ENCODE results near the gene COL24A1.
"Not testable (repeated sequence)": the region's sequence is repeated elsewhere in the genome, so short reads cannot be mapped to it uniquely, and the experiment has no call there.

COL24A1 gene

DNA sequence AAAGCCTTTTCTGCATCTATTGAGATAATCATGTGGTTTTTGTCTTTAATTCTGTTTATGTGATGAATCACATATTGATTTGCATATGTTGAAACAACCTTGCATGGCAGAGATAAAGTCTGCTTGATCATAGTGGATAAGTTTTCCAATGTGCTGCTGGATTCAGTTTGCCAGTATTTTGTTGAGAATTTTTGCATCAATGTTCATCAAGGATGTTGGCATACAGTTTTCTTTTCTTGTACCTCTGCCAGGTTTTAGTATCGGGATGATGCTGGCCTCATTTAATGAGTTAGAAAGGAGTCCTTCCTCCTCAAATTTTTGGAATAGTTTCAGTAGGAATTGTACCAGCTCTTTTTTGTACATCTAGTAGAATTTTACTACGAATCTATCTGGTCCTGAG, 55.0 kb downstream of the COL24A1 start:
- H3K4me3 ChIP-seq (ENCODE audit: low read length), result no peak overlapping the region
- DNase-seq (ENCODE audit: low read depth, low spot score), result no peak

DNA sequence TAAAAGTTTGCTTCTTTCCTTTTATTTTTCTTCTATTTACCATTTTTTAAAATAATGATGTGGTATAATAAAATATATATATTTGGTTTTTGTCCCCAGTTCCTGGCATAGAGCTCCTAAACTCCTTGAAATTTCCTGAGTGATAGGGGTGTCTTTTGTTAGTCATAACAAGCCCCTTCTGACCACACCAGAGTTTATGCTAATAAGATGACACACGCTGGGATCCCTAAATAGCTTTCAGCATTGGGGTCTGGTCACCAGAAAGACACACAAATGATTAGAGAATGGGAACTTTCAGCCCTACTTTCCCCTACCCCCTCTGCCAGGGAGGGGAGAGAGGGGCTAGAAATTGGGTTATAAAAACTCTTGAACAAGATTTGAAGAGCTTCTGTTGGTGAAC, 56.2 kb downstream of the COL24A1 start:
- no peak overlapping the region for H3K4me3 ChIP-seq (ENCODE audit: low read length)
- no peak for DNase-seq (ENCODE audit: low read depth, low spot score)

DNA sequence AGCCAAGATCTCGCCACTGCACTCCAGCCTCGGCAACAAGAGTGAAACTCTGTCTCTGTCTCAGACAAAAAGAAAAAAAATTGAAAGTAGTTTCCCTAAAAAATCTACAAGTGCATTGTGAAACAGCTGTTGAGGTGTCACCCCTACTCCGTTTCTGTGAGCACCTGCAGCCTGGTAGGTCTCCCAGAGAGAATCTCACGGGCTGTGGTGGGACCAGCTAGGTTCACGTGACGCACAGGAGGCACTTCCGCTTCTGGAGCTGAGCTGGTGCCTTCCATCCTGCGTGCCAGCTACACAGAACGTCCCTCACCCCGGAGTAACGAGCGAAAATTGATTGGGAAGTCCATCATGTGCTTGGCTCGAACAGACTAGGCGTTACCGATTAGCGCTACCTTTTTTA, 66.8 kb downstream of the COL24A1 start:
- no peak for DNase-seq (ENCODE audit: low read depth, low spot score)
- H3K4me3 ChIP-seq (ENCODE audit: low read length), result no peak overlapping the region

DNA sequence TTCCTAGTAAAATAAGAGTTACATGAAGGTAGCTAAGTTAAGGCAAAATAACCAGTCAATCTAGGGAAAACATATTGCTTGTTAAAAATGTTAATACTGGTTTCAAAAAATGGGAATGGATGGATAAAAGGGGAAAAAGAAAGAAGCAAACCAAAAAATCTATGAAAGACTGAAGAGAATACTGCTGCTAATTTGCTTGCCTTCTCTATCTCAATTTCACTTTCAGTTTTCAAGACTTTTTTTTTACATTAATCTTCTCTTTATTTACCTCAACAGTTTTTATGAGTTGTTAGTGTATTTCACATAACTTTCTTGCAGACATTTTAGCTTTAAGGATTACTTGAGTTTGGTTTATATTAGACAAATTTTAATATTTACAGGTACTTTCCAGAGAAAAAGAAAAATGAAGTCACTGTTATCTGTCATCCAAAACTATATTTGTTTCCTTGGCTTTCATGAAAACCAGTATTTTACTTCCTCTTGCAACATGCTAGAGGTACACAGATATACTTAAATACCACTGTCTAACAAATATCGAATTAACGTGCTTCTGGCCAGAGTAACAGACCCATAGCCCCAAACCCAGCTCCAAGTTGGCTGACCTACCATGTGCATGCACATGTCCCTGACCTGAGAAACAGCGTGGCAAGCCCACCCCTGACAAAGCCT, 70.7 kb downstream of the COL24A1 start:
- no peak overlapping the region for H3K4me3 ChIP-seq (ENCODE audit: low read length)
- DNase-seq (ENCODE audit: low read depth, low spot score), result no peak

DNA sequence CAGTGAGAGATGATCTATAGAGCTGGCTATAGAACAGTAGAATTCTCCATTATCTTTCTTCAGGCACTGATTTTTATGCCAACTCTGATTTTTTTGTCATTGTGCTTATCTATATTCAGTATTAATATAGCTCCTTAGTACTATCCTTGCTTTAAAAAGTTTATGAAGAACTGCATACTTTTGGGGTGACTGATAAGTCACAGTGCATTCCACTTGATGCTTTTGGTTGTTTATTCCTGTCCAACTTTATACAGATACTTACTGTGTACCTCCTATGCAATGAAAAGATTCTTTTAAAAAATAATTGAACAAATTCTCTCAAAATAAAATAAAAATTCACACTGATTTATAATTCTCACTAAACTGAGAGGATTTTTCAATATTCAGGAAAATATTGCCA, 71.6 kb downstream of the COL24A1 start:
- no peak overlapping the region for H3K4me3 ChIP-seq (ENCODE audit: low read length)
- no peak for DNase-seq (ENCODE audit: low read depth, low spot score)

DNA sequence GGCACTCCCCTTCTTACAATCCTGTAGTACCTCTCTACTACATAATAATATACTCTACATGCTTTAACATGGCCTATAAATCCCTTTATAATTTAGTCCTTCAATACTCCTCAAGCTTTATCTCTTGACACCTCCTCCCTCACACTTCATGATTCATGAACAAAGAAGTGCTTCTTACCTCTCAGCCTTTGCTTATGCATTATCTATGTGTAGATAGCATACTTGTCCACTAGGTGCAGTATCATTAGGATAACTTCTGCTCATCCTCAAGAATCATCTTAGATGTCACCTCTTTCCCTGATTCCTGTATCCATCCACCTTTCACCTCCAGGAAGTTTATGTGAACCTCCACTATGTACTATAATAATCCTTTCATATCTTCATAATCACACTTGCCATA, 74.4 kb downstream of the COL24A1 start:
- no peak for DNase-seq (ENCODE audit: low read depth, low spot score)
- H3K4me3 ChIP-seq (ENCODE audit: low read length), result no peak overlapping the region

DNA sequence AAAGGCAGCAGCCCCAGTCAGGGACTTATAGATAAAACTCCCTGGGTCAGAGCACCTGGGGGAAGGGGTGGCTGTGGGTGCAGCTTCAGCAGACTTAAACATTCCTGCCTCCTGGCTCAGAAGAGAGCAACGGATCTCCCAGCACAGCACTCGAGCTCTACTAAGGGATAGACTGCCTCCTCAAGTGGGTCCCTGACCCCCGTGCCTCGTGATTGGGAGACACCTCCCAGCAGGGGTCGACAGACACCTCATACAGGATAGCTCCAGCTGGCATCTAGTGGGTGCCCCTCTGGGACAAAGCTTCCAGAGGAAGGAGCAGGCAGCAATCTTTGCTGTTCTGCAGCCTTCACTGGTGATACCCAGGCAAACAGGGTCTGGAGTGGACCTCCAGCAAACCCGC, 84.1 kb downstream of the COL24A1 start:
- H3K4me3 ChIP-seq (ENCODE audit: low read length); DNase-seq (ENCODE audit: low read depth, low spot score): not testable (repeated sequence)

DNA sequence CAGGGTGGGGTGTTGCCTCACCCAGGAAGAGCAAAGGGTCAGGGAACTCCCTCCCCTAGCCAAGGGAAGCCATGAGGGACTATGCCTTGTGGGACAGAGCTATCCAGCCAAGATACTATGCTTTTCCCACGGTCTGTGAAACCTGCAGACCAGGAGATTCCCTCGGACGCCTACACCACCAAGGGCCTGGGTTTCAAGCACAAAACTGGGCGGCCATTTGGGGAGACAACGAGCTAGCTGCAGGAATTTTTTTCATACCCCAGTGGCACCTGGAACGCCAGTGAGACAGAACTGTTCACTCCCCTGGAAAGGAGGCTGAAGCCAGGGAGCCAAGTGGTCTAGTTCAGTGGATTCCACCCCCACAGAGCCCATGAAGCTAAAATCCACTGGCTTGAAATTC, 84.7 kb downstream of the COL24A1 start:
- not testable (repeated sequence) for DNase-seq (ENCODE audit: low read depth, low spot score); H3K4me3 ChIP-seq (ENCODE audit: low read length)

DNA sequence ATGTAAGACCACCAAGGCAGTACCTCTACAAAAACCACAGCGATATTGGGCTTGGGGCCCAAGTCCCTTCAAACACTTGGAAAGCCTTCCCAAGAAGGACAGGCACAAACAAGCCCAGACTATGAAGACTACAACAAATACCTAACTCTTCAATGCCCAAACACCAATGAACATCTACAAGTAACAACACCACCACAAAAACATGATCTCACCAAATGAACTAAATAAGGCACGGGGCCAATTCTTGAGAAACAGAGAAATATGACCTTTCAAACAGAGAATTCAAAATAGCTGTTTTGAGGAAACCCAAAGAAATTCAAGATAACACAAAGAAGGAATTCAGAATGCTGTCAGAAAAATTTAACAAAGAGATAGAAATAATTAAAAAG, 86.8 kb downstream of the COL24A1 start:
- DNase-seq (ENCODE audit: low read depth, low spot score), result no peak
- H3K4me3 ChIP-seq (ENCODE audit: low read length), result no peak overlapping the region

DNA sequence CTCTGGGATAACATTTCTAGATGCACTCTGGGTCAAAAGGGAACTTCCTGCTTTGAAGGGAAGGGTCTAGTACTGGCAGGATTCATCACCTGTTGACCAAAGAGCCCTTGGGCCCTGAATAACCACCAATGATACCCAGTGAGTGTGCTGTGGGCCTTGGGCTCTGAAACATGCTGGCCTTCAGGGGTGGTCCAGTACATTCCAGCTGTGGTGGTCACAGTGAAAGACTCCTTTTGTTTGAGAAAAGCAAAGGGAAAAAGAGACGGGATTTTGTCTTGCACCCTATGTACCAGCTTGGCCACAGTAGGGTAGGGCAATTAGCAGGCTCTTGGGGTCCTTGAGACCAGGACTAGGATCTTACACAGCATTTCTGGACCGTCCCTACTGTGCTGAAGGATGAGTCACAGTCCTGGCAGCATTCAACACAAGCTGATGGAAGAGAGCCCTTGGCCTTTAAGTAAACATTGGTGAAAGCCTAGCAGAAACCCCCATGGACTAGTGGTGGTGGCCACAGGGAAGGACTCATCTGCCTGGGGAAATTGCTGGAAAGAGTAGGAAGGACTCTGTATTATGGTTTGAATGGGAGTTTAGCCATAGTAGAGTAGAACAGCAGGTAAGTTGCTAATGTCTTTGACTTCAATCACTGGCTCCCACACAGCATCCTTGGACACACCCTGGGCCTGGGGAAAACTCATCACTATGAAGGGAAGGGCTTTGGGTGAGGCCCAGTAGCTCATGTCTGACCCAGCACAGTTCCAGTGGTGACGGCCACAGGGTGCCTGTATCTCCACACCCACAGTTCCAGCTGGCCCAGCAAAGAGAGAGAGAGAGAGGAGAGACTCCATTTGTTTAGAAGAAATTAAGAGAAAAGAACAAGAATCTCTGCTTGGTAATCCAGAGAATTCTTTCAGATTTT, 87.5 kb downstream of the COL24A1 start:
- no peak for DNase-seq (ENCODE audit: low read depth, low spot score)
- no peak overlapping the region for H3K4me3 ChIP-seq (ENCODE audit: low read length)

DNA sequence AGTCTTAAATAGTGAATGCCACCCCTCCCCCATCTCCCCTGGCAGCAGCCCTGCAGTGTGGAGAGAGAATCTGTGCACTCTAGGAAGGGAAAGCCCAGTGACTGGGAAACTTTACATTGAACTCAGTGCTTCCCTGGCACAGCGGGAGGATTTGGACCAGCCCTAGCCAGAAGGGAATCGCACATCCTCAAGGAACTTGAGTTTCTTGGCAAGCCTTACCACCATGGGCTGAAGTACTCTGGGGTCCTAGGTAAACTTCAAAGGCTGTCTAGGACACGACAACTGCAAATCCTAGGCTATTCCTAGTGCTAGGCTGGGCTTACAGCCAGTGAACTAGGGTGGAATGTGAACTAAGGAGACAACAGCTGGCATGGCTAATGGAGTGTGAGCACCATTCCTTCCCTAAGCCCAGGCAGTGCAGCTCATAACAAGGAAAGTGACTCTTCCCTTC, 88.3 kb downstream of the COL24A1 start:
- no peak for DNase-seq (ENCODE audit: low read depth, low spot score)
- no peak overlapping the region for H3K4me3 ChIP-seq (ENCODE audit: low read length)

DNA sequence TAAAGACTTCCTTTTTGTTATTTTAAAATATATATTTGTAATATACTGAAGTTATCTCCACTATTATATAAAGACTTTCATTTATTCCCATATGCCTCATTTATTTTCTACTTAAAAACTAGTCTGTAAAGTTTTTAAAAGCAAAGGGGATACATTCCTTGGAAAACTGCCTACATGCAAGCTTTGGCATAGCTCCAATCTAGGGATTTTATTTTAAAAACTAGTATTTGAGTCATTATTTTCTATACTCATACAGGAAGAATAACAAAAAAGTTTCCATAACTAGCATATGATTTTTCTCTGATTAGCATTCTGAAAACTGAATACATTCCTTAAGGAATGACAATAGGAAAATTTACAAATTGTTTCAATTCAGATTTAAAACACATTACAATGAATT, 88.9 kb downstream of the COL24A1 start:
- no peak for DNase-seq (ENCODE audit: low read depth, low spot score)
- H3K4me3 ChIP-seq (ENCODE audit: low read length), result no peak overlapping the region

DNA sequence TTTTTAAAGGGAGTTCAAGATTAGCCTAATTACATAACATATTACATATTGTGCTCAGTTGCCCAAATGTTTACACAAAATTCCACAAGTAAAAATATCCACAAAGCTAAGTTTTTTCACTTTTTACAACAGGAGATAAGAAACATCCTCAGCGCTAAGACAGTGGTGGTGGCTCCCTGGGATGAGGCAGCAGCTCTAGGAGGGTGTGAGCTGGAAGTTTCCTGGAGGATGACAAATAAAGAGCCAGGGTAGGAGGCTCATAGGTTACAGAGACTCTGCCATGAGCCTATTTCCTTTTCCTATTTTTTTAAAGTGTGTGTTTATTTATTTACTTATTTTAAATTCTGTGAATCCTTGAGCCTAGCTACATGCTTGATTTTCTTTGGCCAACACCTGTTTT, 91.7 kb downstream of the COL24A1 start:
- no peak overlapping the region for H3K4me3 ChIP-seq (ENCODE audit: low read length)
- DNase-seq (ENCODE audit: low read depth, low spot score), result no peak

DNA sequence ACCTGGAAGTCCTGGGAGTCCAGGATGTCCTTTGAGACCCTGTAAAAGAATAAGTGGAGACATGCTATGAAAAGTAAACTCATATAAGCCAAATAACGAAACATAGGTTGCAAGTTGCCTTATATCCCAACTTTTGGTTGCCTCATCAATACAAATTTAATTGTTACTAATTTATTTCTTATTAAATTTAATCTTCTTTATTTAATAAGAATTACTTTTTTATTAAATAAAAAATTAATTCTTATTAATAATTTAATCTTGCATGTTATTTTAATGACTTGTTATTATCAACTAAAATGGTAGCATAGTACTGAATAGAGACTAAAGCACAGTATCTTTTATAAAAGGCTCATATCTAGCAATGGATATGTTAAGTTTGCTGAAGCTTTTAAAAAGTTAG, 92.9 kb downstream of the COL24A1 start:
- DNase-seq (ENCODE audit: low read depth, low spot score), result no peak
- no peak overlapping the region for H3K4me3 ChIP-seq (ENCODE audit: low read length)

DNA sequence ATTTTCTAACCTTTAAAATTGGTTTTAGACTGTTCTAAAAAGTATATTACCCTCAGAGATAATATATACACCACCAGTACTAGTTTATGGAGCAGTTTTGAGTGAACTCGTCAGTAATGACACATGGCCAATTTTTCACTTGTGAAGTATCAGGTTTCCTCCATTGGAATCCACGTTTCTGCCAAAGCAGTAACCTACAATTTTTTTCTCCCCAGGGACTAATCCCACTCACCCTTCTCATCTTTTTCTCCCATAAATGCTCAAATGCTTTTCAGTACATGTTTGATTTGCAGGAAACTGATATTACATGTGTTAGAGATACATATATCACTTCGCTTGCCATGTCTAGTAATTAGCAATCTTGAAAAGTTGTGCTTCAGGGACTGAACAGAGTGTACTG, 94.1 kb downstream of the COL24A1 start:
- no peak overlapping the region for H3K4me3 ChIP-seq (ENCODE audit: low read length)
- DNase-seq (ENCODE audit: low read depth, low spot score), result no peak

DNA sequence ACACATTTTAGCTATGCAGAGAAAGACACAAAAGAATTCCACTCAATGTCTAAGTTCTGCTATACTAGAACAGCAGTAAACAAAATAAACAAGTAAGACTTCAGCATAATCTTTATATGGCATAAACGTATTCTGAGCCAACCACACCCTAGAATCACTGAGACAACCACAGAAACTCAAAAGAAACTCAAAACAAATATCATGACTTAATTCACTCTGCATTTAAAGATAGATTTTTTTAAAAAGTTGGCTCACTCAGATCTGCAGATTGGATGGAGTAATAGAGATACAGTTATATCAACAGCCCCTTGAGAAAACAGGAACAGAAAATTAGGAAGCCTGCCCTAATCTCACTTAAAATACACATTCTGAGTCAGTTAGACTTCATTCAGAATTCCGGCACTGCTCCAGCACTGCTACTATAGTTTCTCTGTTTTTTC, 95.0 kb downstream of the COL24A1 start:
- DNase-seq (ENCODE audit: low read depth, low spot score), result no peak
- H3K4me3 ChIP-seq (ENCODE audit: low read length), result no peak overlapping the region

DNA sequence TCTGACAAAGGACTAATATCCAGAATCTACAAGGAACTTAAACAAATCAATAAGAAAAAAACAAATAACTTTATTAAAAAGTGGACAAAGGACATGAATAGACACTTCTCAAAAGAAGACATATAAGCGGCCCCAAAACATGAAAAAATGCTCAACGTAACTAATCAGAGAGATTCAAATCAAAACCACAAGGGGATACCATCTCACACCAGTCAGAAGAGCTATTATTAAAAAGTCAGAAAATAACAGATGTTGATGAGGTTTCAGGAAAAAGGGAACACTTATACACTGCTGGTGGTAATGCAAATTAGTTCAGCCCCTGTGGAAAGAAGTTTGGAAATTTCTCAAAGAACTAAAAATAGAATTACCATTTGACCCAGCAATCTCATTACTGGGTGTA, 102.2 kb downstream of the COL24A1 start:
- no peak for DNase-seq (ENCODE audit: low read depth, low spot score)
- H3K4me3 ChIP-seq (ENCODE audit: low read length), result no peak overlapping the region

DNA sequence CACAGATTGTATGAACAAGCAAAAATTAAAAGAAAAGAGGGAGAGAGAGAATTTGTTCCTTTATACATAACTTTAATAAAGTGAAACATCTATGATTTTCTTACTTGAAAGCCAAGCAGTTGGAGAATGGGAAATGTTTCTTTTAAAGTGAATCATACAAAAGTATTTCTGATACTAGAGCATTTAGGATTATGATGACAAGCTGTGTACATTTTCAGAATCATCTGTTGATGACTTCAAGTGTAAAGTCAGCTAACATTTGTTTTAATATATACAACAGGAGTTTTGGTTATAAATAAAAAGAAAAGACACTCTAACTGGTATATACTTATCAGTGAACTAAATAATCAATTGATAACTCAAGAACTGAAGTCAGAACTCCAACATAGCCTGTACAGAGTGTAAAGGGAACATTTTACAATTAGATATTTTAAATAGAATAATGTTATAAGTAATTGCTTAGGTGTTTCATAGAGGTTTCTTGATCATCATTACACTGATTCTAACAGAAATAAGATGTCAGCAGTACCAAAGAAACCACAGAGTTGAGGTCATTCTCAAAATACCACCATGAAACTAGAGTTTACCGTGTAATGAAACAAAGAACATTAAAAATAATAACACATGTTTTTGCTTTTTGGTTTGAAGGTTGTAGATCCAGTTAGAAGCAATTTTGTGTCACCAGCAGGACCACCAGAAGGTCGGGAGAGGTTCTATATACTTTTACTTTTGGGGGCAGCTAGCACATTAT, 103.4 kb downstream of the COL24A1 start:
- DNase-seq (ENCODE audit: low read depth, low spot score), result no peak
- H3K4me3 ChIP-seq (ENCODE audit: low read length), result no peak overlapping the region

DNA sequence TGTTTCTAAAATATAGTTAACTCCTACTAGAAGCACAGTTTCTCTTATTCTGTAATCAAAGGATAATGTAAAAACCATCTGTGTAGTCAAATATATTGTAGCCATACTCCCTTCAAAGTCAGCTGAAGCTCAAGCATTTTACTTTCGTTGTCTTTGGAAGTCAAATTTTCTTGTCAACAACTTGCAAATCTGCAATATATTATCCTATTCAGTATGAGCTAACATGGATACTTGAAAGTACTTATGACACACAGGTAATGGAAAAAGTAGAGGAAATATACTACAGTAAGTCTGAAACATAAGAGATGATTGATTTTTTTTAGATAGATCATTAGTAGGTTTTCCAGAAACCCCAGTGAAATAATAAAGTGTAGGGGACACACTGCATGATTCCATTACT, 121.5 kb downstream of the COL24A1 start:
- no peak for DNase-seq (ENCODE audit: low read depth, low spot score)
- H3K4me3 ChIP-seq (ENCODE audit: low read length), result no peak overlapping the region

DNA sequence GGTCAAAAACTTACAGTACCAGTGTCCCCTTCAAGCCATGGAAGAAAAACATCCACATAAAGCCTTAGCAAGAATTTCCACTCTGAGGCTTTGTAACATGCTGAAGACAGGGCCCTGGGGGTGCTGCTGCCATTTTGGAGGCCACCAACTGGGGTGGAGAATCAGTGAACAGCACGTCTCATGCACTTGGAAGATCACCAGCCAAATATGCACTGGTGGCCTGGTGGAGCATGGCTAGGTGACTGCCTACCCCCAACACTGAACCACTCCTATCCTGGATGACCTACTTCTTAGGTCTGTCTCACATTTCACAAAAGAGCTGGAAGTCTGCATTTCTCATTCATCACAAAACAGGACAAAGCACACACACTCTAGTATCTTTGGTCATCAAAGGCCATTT, 126.4 kb downstream of the COL24A1 start:
- no peak overlapping the region for H3K4me3 ChIP-seq (ENCODE audit: low read length)
- no peak for DNase-seq (ENCODE audit: low read depth, low spot score)

Measured in Jurkat, Clone E6-1 (cell line).